ENCODE measurements around the gene ZFPM1.

GRCh38 chr16:88519240-88519639 lies 66.2 kb downstream of the ZFPM1 start:
- TF ChIP-seq FOXJ3 (CRISPR knock-in tag; IDR thresholded peaks at IDR 0.05): no peak
- TF ChIP-seq TAF1 (IDR thresholded peaks at IDR 0.05; ENCODE audit: borderline replicate concordance, low read depth, low read length): no peak
- no peak for TF ChIP-seq CTCF (IDR thresholded peaks at IDR 0.05)
- no peak for TF ChIP-seq FOXM1 (IDR thresholded peaks at IDR 0.05; ENCODE audit: low read depth)
- no peak for TF ChIP-seq REST (IDR thresholded peaks at IDR 0.05; ENCODE audit: low read depth, low read length)
- no peak for TF ChIP-seq USF2 (IDR thresholded peaks at IDR 0.05; ENCODE audit: borderline replicate concordance, low read depth, low read length)
- no peak for TF ChIP-seq NRF1 (IDR thresholded peaks at IDR 0.05; ENCODE audit: low read depth, low read length)
- no peak for TF ChIP-seq GATA2 (CRISPR knock-in tag; IDR thresholded peaks at IDR 0.05)
- TF ChIP-seq POLR2AphosphoS5 (IDR thresholded peaks at IDR 0.05; ENCODE audit: low read depth, low read length): no peak

Data from SK-N-SH (cell line).